GM21526 (cell line): Measurements from ENCODE around the gene CPSF4L.
"Not testable (repeated sequence)": the region's sequence is repeated elsewhere in the genome, so short reads cannot be mapped to it uniquely, and the experiment has no call there.

Source experiments
- ATAC-seq: cut with Tn5 transposase; IDR thresholded peaks from one replicate; pipeline ENCODE4 v1.9.1; 2021; ENCODE audit warnings: moderate library complexity; ENCODE audit not compliant: unreplicated experiment, low FRiP score

CPSF4L gene, protein sequence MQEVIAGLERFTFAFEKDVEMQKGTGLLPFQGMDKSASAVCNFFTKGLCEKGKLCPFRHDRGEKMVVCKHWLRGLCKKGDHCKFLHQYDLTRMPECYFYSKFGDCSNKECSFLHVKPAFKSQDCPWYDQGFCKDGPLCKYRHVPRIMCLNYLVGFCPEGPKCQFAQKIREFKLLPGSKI

DNA sequence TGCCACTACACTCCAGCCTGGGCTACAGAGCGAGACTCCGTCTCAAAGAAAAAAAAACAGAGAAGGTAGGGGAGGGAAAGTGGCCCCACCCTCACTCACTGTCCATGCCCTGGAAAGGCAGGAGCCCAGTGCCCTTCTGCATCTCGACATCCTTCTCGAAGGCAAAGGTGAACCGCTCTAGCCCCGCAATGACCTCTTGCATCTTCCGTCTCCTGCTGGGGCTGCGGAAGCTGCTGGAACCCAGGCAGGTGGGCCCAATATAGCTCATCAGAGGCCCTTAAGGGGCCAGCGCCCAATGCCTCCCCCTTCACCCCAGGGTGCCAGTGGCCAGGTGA, at the start of gene CPSF4L:
CPSF4L (minus strand) TSS at position 264 of the 335 bp plus-strand sequence; CDS start at position 202, 62 bp downstream.
- ATAC-seq: no peak

DNA sequence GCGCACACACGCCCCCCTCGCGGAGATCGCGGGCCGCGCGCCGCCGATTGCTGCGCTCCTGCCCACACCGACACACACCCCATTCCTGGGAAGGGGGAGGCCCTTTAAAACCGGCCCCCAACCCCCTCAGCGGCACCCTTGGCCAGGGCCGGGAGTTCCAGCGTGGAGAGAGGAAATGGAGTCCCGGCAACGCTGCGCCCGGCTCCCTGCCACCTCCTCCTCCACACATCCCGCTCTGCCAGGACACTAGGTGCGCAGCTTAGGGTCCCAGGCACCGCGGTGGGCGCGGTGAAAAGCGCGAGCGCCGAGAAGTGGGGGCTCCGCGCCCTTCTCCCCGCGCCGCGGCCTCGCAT, 49.7 kb upstream of the CPSF4L start:
- peak; percentile 11 for ATAC-seq

DNA sequence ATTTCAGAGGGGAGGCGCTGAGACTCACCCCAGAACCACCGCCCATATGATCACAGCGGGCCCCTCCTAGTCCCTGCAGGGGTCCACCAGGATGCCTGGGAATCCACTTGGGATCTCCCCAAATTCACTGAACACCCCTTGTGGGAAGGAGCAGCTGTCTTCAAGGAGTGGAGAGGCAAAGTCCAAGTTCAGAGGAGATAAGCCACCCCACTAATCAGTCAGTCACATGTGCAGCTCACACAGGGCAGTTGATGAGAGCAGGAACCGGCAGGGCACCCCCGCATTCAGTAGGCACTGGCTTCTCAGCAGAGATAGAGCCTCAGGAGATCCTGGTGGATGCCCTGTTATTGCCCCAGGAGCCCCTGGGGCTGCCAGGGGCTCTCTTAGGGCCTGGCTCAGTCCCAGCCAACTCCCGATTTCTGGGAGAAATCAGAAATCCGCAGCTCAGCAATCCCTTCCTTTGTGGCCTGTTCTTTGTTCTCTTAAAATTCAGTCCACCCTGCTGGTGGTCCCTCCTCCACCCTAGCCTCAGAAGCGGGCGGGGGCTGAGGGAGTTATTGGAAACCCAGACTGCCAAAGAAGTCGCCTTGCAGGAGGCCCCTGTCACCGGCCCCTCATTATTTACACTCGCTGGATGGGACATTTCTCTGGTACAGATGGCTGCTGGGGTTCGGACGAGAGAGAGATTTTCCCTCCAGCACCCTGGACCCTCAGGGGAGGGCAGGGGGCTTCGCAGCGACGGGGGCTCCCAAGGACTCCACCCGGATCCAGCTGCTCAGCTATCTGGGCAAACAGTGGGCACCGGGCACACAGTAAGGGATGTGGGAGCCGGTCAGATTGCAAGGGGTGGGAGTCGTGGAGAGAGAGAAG, 48.3 kb upstream of the CPSF4L start:
- ATAC-seq: no peak

DNA sequence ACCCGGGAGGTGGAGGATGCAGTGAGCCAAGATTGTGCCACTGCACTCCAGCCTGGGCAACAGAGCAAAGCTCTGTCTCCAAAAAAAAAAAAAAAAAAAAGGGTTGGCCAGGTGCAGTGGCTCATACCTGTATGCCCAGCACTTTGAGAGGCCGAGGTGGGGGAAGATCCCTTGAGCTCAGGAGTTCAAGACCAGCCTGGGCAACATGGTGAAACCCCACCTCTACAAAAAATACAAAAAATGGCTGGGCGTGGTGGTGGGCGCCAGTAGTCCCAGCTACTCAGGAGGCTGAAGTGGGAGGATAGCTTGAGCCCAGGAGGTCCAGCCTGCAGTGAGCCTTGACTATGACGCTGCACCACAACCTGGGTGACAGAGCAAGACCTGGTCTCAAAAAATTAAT, 47.3 kb upstream of the CPSF4L start:
- ATAC-seq: not testable (repeated sequence)

DNA sequence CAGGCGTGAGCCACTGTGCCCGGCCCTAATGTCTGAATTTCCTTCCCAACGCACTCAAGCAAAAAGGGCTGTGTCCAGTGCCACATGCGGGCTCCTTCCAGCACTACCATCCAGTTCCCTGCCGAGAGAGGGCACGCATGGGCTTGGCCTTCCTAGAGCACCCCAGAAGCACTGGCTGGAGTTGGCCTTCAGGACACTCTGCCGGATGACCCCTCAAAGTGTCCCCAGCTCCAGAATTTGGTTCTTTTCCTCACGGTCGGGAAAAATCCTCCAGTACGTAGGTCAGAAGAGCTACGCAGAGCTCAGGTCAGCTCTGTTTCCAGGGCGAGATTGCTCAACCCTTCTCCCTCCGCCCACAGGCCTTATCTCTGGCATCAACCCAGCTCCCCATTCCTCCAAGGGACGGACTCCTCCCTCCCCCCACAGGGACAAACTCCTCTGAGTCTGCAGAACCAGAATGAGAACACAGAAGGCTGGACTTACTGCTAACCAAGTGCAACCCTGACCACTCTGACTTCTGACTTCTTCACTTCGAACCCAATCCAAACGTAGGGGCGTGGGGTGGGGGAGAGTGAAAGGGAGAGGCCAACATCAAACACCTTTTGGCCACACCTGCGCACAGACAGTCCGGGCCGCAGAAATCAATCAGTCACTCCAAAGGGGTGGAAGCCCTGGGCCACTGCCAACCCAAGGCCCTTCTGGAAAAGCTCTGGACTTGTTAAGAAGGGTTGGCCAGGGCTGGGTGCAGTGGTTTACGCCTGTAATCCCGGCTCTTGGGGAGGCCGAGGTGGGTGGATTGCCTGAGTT, 46.5 kb upstream of the CPSF4L start:
- no peak for ATAC-seq

DNA sequence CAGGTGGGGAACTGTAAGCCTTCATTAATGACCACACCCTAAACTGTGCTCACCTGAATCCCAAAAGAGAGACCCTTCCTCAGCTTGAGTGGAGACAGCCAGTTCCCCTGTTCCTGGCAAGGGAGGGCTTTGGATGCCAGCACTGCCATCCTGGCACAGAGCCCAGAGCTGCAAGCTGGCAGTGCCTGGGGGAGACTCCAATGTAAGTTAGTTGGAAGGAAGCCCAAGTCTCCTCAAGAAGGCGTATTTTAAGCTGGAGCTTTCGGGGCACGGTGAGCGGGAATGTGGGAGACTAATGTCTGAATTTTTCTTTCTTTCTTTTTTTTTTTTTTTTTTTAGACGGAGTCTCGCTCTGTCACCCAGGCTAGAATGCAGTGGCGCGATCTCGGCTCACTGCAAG, 45.5 kb upstream of the CPSF4L start:
- ATAC-seq: no peak

DNA sequence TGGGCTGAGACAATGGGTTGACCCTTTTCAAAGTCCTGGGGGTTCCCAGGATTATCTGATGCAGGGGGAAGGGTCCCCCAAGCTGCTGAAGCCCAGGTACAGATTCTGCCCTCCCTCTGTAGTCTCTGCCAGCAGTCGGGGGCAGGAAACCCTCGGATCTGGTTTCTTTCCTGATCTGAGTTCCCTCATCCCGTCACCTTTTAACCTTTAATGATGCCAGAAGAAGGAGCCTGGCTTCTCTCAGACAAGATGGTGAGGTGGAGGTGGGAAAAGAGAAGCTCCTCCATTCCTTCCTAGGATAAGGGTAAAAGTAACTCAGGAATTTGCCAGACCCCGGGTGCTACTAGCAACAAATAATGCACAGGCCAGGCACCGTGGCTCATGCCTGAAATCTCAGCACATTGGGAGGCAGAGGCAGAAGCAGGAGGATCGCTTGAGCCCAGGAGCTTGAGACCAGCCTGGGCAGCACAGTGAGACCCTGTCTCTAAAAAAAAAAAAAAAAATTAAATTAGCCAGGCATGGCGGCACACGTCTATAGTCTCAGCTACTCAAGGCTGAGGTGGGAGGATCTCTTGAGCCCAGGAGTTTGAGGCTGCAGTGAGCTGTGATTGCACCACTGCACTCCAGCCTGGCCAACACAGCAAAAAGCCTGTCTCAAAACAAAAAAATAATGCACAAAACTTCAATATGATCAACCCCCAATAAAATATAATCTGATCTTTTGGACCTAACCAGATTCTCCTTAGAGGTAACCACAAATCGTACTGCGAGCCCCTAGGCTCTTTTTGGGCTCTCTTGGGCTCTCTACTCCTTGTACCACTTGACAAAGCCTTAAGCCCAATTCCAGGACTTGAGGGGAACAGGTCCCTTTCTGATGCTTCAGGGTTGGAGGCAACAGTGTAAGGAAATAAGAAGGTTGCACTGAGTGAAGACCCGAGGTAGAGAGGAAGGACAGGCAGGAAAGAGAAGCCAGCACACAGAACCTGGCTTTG, 44.5 kb upstream of the CPSF4L start:
- no peak for ATAC-seq

DNA sequence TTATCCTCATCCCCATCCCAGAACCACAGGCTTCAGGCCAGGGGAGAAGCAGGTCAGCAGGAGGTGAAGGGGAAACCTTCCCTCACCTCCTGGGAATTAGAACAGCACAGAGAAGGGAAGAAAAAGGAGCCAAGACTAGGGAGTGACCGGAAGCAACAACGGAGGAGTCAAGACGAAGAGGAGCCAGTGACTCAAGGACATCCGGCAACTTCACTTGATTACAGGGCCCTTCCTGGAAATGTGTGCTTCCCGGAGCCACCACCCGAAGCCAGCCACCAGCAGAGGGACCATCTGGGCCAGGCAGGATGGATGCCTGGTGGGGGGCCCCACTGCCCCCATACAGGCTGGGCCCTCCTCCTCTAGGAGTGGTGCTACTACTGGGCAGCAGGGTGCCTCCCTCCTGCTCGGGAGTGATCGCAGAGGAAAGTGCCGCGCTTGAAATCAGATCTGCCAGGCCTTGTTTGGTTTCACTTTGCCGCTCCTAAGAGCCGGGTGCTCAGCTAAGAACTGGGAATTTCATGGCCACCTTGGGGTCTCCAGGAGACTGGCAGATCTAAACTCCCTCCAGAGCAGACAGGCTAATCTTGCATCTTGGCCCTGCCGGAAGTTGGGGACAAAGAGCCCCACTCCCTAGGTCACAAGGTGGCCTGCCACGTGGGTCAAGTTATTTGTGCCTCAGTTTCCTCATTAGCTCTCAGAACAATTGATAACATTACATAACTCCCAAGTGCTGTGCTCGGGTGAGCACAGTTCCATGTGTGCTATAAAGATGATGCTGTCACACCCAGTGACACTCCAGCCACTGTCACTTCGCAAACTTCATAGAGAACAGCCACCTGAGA, 43.5 kb upstream of the CPSF4L start:
- ATAC-seq: no peak

DNA sequence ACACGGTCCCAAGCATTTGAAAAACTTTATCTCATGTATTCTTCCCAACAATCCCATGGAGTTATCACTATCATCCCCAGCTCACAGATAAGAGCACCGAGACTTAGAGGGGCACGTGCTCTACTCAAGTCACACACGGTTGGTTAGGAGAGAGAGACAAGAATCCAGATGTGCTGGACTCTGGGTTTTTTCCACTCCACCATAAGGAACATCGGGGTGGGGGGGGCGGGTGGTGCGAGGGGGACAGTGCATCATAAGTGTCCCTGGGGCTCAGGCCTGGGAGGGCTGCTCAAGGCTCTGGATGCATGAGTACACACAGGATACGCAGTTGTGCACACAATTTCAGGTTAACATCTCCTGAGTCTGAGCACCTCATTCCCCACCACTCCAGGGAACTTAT, 42.8 kb upstream of the CPSF4L start:
- ATAC-seq: no peak

DNA sequence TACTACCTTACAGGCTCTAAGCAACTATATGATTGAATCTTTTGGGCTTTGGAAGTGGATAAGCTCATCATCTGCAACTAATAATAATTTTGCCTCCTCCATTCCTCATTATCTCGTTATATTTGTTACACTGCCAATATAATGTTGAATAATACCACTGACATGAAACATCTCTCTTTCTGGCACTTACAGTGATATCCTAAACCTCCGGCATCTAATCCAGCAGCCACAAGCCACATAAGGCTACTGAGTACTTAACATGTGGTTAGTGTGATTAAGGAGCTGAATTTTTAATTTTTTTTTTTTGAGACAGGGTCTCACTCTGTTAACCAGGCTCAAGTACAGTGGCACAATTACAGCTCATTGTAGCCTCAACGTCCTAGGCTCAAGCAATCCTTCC, 40.5 kb upstream of the CPSF4L start:
- ATAC-seq: no peak

DNA sequence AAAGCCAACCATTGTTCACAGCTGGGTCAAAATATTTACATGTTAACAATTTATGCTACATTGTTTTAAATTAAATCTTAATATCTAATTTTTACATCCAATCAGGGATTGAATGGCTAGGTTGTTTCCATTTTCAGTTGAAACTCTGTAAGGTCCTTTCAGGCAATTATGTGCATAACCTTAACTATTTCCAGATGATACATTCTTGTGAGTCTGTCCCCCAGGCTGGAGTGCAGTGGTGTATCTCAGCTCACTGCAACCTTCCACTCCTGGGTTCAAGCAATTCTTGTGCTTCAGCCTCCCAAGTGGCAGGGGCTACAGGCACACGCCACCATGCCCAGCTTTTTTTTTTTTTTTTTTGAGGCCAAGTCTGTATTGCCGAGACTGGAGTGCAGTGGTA, 39.7 kb upstream of the CPSF4L start:
- no peak for ATAC-seq

DNA sequence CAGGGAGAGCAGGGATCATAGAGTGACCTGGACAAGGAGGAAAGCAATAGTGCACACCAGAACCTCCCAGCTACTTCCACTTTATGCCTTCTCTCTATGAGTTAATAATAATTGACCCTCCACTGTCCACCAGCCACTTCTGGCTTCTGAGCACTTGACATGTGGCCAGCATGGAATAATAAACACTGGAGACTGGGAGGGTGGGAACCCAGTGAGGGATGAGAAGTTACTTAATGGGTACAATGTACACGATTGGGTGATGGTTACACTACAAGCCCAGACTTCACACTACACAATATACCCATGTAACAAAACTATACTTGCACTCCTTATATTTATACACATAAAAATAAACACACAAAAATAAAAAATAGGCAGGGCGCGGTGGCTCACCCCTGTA, 38.7 kb upstream of the CPSF4L start:
- ATAC-seq: no peak

DNA sequence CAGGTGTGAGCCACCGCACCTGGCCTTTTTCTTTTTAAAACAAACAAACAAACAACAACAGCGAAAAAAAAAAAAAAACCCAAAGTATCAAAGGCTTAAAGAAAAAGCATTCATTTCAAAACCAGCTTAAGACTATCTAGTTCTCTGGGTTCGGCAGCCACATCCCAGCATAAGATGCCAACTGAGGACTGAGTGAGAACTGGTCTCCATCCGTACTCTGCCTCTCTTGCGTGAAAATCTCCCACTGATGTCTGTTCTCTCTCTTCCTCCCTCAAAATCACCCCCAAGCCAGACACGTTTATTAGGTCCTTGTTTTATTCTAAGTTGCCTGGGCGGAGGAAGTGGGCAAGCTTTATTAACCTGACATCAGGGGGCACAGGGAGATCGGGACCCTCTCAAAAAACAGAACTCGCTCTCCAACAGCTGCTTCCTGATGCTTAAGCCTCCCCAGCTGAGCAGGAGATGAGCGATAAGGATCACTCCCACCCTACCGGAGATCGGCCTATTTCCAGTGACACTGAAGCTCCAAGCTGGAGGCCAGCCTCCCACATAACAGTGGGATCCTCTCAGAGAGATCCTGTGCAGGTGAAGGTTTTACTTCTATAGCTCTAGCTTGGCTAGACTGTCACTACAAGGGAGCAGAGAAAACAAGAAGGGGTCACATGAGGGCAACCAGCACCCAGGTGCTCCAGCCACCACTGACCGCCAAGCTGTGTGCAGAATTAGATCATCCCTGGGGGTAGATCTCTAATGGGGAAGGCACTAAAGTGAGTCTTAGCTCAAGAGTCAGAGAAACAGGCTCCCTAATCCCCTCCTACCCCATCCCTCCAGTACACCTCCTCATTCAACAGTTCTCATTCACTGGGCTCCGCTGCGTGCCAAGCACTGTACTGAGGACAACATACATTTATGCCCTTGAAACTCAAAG, 36.5 kb upstream of the CPSF4L start:
- no peak for ATAC-seq

DNA sequence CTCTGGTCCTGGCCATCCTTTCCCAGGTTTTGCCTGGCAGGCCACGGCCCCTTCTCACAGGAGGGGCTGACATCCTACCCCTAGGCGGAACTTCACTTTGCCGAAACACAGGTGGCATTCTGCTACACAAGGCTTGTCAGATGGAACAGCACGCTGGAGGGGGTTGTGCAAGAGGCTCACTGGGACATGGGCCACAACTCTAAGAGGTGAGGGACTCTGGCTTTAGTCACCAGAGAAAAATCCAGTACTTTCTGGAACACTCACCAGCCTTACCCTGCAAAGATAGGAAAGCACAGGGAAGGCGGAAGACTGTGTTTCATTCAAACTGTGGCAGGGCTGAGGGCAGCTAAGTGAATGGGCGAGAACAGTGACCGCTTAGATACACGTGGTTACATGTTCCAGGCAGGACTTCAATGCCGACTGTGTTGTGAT, 31.8 kb upstream of the CPSF4L start:
- ATAC-seq: no peak

DNA sequence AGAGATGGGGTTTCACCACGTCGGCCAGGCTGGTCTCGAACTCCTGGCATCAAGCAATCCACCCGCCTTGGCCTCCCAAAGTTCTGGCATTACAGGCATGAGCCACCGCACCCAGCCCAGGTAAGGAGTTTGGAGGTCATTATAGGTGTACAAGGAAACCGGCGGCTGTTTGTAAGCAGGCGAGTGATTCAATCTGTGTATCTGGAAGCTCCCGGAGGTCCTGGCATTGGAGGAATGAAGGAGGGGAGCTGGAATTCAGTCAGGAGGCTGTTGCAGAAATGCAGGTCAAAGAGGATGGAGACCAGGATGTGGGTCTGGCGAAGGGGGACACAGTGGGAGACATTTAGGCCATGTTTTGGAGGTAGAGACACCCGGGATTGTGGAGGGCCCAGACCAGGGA, 31.4 kb upstream of the CPSF4L start:
- ATAC-seq: no peak

DNA sequence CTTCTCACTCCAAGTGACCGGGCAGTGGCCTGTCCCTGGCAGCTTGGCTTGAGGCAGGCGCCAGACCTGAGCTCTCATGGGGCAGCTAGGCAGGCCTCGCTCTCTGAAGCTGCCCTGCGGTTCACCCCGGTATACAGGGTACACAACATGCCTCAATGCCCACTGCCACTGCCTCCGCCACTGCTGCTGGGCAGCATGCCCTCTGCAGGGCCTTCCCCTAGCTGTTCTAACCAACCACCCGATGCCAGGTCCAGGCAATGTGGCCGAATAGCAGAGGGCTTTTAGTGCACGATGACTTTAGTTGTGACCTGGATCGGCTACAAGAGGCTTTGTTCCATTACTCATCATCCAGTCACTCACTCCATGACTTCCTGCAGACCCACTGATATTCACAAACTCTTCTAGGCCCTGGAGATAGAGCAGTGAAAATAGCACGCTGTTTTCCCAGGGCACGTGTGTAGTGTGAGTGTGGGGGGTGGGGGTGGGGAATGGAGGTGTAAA, 30.4 kb upstream of the CPSF4L start:
- no peak for ATAC-seq

DNA sequence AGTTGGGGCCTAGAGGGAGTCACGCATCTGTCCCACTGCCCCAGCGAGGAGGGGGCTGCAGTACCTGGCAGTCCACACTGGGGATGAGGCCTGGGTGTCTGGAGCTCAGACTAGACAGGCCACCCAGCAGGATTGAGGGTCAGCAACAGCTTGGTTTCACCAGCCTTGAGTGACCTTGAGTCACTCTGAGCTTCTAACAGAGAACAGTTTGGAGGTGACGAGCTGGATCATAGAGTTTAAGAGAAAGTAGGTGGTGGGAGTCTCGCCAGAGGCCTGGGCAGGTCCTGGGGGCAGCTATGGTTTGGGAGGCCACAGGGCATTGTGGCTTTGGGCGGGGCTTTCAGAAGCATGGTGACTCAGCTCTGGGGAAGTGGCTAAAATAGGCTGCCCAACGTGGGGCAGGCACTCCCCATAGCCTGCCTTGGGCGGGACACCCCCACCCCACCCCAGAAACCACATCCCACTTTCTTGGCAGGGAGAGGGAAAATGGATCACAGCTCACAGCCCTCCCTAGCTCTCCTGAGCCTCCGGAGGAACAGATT, 29.7 kb upstream of the CPSF4L start:
- ATAC-seq: peak; percentile 81
